MM.1S (cell line): ENCODE data around the gene AMFR.

Experiments
- DNase-seq: peaks from one replicate; pipeline ENCODE4 v3.0.0-alpha.2; 2015
- H2AFZ ChIP-seq: fragments of 300-600 bp; sonication (generic); 2 replicates; pipeline ENCODE4 v1.6.0; 2016; ENCODE audit warnings: antibody characterized with exemption, low read length
- H3F3A ChIP-seq: fragments of 300-600 bp; sonication (generic); 2 replicates; pipeline ENCODE4 v1.6.1; 2016; ENCODE audit warnings: mild to moderate bottlenecking, antibody characterized with exemption, low read length, moderate library complexity, mixed read lengths; ENCODE audit not compliant: insufficient read depth
- H3K27ac ChIP-seq: fragments of 300-600 bp; sonication (generic); 2 replicates; pipeline ENCODE4 v1.5.1; 2016; ENCODE audit warnings: mild to moderate bottlenecking, low read length
- H3K27me3 ChIP-seq: fragments of 300-600 bp; sonication (generic); replicated peaks from 2 replicates; pipeline ENCODE4 v1.6.0; 2016; ENCODE audit warnings: low read length; ENCODE audit not compliant: insufficient read depth
- H3K36me3 ChIP-seq: fragments of 300-600 bp; sonication (generic); replicated peaks from 2 replicates; pipeline ENCODE4 v1.6.1; 2016; ENCODE audit warnings: mild to moderate bottlenecking, low read length, mixed read lengths; ENCODE audit not compliant: insufficient read depth
- H3K4me1 ChIP-seq: fragments of 300-600 bp; sonication (generic); 2 replicates; pipeline ENCODE4 v1.6.1; 2016; ENCODE audit warnings: low read length, mixed read lengths
- H3K4me2 ChIP-seq: fragments of 300-600 bp; sonication (generic); 2 replicates; pipeline ENCODE4 v1.6.0; 2016; ENCODE audit warnings: low read depth, low read length
- H3K4me3 ChIP-seq: fragments of 300-600 bp; sonication (generic); 2 replicates; pipeline ENCODE4 v1.5.1; 2016; ENCODE audit warnings: low read length, mixed read lengths
- H3K79me2 ChIP-seq: fragments of 300-600 bp; sonication (generic); 2 replicates; pipeline ENCODE4 v1.6.1; 2016; ENCODE audit warnings: mixed run types, low read length, mixed read lengths
- H3K9ac ChIP-seq: fragments of 300-600 bp; sonication (generic); 2 replicates; pipeline ENCODE4 v1.6.1; 2016; ENCODE audit warnings: low read length, mixed read lengths
- H3K9me2 ChIP-seq: fragments of 300-600 bp; sonication (generic); replicated peaks from 2 replicates; pipeline ENCODE4 v1.6.1; 2016; ENCODE audit warnings: mild to moderate bottlenecking, low read length, mixed read lengths; ENCODE audit not compliant: insufficient read depth
- H3K9me3 ChIP-seq: fragments of 300-600 bp; sonication (generic); replicated peaks from 2 replicates; pipeline ENCODE4 v1.6.1; 2016; ENCODE audit warnings: mild to moderate bottlenecking, low read length, mixed read lengths; ENCODE audit not compliant: insufficient read depth
- H4K20me1 ChIP-seq: fragments of 300-600 bp; sonication (generic); 2 replicates; pipeline ENCODE4 v1.6.1; 2016; ENCODE audit warnings: mild to moderate bottlenecking, low read length, moderate library complexity, mixed read lengths; ENCODE audit not compliant: insufficient read depth
- CTCF ChIP-seq: fragments of 300-600 bp; sonication (generic); IDR thresholded peaks from 2 replicates; pipeline ENCODE4 v1.5.1; 2016; ENCODE audit warnings: antibody characterized with exemption, low read length, mixed read lengths
- EZH2 ChIP-seq: fragments of 300-600 bp; sonication (generic); optimal IDR thresholded peaks from 2 replicates; pipeline ENCODE3; 2017; ENCODE audit warnings: low read depth, mild to moderate bottlenecking, antibody characterized with exemption, low read length, mixed read lengths
- EZH2phosphoT487 ChIP-seq: fragments of 300-600 bp; sonication (generic); IDR thresholded peaks from 2 replicates; pipeline ENCODE4 v1.6.1; 2018; ENCODE audit warnings: antibody characterized with exemption, low read length

The AMFR gene

GRCh38 chr16:56339431-56340195 is 85.7 kb downstream of the AMFR start:
- H3K4me3 ChIP-seq: no peak overlapping the region
- no peak overlapping the region for H3K9ac ChIP-seq
- no peaks in the 10 kb centered on the region for H3F3A ChIP-seq
- H4K20me1 ChIP-seq: no peaks in the 10 kb centered on the region
- H3K79me2 ChIP-seq: no peaks in the 10 kb centered on the region
- TF ChIP-seq EZH2: no peak
- no peak for TF ChIP-seq EZH2phosphoT487
- TF ChIP-seq CTCF: no peak
- H3K4me1 ChIP-seq: no peaks in the 10 kb centered on the region
- no peaks in the 10 kb centered on the region for H3K9me3 ChIP-seq
- H3K27ac ChIP-seq: no peak overlapping the region
- no peak overlapping the region for H2AFZ ChIP-seq
- H3K27me3 ChIP-seq: peaks cover 36% of the 10 kb centered on the region; the same call in 1 of the 2 replicates
- DNase-seq: no peak
- no peaks in the 10 kb centered on the region for H3K36me3 ChIP-seq
- H3K9me2 ChIP-seq: no peaks in the 10 kb centered on the region
- no peak overlapping the region for H3K4me2 ChIP-seq

- TF ChIP-seq EZH2 (no peak), EZH2phosphoT487 (no peak), CTCF (no peak)
- H3K9me3 ChIP-seq: no peaks in the 10 kb centered on the region
- H3K79me2 ChIP-seq: no peaks in the 10 kb centered on the region
- H3K4me2 ChIP-seq: no peak overlapping the region
- H3K4me3 ChIP-seq: no peak overlapping the region
- H3K9me2 ChIP-seq: no peaks in the 10 kb centered on the region
- H4K20me1 ChIP-seq: no peaks in the 10 kb centered on the region
- peaks cover 33% of the 10 kb centered on the region; the same call in 1 of the 2 replicates for H3K27me3 ChIP-seq
- H3F3A ChIP-seq: no peaks in the 10 kb centered on the region
- no peak overlapping the region for H2AFZ ChIP-seq
- DNase-seq: no peak
- H3K4me1 ChIP-seq: no peaks in the 10 kb centered on the region
- no peaks in the 10 kb centered on the region for H3K36me3 ChIP-seq
- no peak overlapping the region for H3K27ac ChIP-seq
- H3K9ac ChIP-seq: no peak overlapping the region
Observed at GRCh38 chr16:56338566-56339318, 86.6 kb downstream of the AMFR start.

GRCh38 chr16:56337858-56338325 is 87.5 kb downstream of the AMFR start:
- no peak for TF ChIP-seq CTCF
- H3K27ac ChIP-seq: no peak overlapping the region
- no peaks in the 10 kb centered on the region for H3K36me3 ChIP-seq
- no peaks in the 10 kb centered on the region for H3K9me3 ChIP-seq
- no peak overlapping the region for H3K4me2 ChIP-seq
- no peaks in the 10 kb centered on the region for H3F3A ChIP-seq
- no peaks in the 10 kb centered on the region for H3K9me2 ChIP-seq
- no peak overlapping the region for H2AFZ ChIP-seq
- H3K4me1 ChIP-seq: no peaks in the 10 kb centered on the region
- H4K20me1 ChIP-seq: no peaks in the 10 kb centered on the region
- no peak overlapping the region for H3K4me3 ChIP-seq
- peaks cover 33% of the 10 kb centered on the region; the same call in 1 of the 2 replicates for H3K27me3 ChIP-seq
- H3K9ac ChIP-seq: no peak overlapping the region
- H3K79me2 ChIP-seq: no peaks in the 10 kb centered on the region
- DNase-seq: no peak
